ENCODE data around the gene GAD1. TPM values are rescaled to one million over a fixed set of nuclear protein-coding genes. Genes with fewer than 3 reads are reported as not detected.
A peak's percentile ranks its signal among the peaks of the same experiment; 100 is the strongest.

The GAD1 gene
- 0.27 and 0.43 TPM in 2 replicates for total RNA-seq
- long read RNA-seq: 0 reads

GRCh38 chr2:170816504-170817092 lies at the start of gene GAD1:
Gene GAD1, plus strand, starts transcription at chr2:170816887. Its CDS starts 1,705 bp downstream, at chr2:170818592.
- Mint-ChIP-seq H3K9me3 (ENCODE audit: low read depth) (no peaks in the 10 kb centered on the region), H3K4me1 (ENCODE audit: low read depth) (peaks cover 27% of the 10 kb centered on the region), H3K27me3 (peaks cover 89% of the 10 kb centered on the region), H3K36me3 (ENCODE audit: insufficient read depth) (no peaks in the 10 kb centered on the region), H3K4me3 (ENCODE audit: low read depth) (peak within 1 kb of the TSS; percentile 66), H3K27ac (peak within 1 kb of the TSS; percentile 67)
- peak; percentile 47 for DNase-seq (ENCODE audit: low spot score, unreplicated experiment)
- TF ChIP-seq, protein P1, sequence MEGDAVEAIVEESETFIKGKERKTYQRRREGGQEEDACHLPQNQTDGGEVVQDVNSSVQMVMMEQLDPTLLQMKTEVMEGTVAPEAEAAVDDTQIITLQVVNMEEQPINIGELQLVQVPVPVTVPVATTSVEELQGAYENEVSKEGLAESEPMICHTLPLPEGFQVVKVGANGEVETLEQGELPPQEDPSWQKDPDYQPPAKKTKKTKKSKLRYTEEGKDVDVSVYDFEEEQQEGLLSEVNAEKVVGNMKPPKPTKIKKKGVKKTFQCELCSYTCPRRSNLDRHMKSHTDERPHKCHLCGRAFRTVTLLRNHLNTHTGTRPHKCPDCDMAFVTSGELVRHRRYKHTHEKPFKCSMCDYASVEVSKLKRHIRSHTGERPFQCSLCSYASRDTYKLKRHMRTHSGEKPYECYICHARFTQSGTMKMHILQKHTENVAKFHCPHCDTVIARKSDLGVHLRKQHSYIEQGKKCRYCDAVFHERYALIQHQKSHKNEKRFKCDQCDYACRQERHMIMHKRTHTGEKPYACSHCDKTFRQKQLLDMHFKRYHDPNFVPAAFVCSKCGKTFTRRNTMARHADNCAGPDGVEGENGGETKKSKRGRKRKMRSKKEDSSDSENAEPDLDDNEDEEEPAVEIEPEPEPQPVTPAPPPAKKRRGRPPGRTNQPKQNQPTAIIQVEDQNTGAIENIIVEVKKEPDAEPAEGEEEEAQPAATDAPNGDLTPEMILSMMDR (IDR thresholded peaks at IDR 0.05; ENCODE audit: unreplicated experiment): no peak

GRCh38 chr2:170770008-170770605 lies 46.6 kb upstream of the GAD1 start, which contains the start of gene ERICH2:
Gene ERICH2, plus strand, starts transcription at chr2:170770378. Its CDS starts 304 bp downstream, at chr2:170770682.
- H3K4me3 Mint-ChIP-seq (ENCODE audit: low read depth): peak within 1 kb of the TSS; percentile 86
- peak within 1 kb of the TSS; percentile 95 for H3K27ac Mint-ChIP-seq
- H3K27me3 Mint-ChIP-seq: peaks cover 8% of the 10 kb centered on the region
- DNase-seq (ENCODE audit: low spot score, unreplicated experiment): peak; percentile 30
- H3K36me3 Mint-ChIP-seq (ENCODE audit: insufficient read depth): no peaks in the 10 kb centered on the region
- H3K4me1 Mint-ChIP-seq (ENCODE audit: low read depth): peaks cover 17% of the 10 kb centered on the region
- TF ChIP-seq, protein P1 (IDR thresholded peaks at IDR 0.05; ENCODE audit: unreplicated experiment): peak; percentile 5
- no peaks in the 10 kb centered on the region for H3K9me3 Mint-ChIP-seq (ENCODE audit: low read depth)

- Mint-ChIP-seq H3K4me1 (ENCODE audit: low read depth) (peaks cover 15% of the 10 kb centered on the region), H3K9me3 (ENCODE audit: low read depth) (no peaks in the 10 kb centered on the region), H3K27ac (peak overlapping the region; percentile 95), H3K36me3 (ENCODE audit: insufficient read depth) (no peaks in the 10 kb centered on the region), H3K4me3 (ENCODE audit: low read depth) (peak overlapping the region; percentile 86), H3K27me3 (peaks cover 8% of the 10 kb centered on the region)
- TF ChIP-seq, protein P1 (IDR thresholded peaks at IDR 0.05; ENCODE audit: unreplicated experiment): no peak
- DNase-seq (ENCODE audit: low spot score, unreplicated experiment): peak; percentile 65
Observed at GRCh38 chr2:170770606-170771420, 45.9 kb upstream of the GAD1 start.

DNA sequence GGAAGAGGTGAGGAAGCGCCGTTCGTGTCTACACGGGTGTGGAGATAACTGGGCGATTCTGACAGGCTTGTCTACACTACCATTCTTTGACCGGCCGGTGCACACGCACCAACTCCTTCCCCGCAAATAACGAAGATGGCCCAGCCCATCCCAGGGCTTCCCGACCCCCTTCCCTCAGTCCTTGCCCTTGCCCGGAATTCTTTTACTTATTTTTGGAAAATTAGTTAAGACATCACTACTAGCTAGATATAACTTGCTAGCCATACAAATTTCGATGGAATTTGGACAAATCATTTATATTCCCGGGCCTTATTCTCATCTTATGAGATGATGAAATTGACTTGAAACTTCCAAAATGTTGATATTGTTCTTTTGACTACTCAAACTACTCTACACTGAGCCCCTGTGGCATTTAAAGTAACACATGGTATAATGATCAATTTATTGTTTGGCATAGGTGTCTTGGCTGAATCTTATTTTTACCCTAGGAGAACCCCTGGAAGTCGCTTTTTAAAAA lies 45.2 kb upstream of the GAD1 start:
- Mint-ChIP-seq H3K36me3 (ENCODE audit: insufficient read depth) (no peaks in the 10 kb centered on the region), H3K9me3 (ENCODE audit: low read depth) (no peaks in the 10 kb centered on the region), H3K4me3 (ENCODE audit: low read depth) (peak overlapping the region; percentile 80), H3K4me1 (ENCODE audit: low read depth) (peaks cover 14% of the 10 kb centered on the region), H3K27ac (peak overlapping the region; percentile 65), H3K27me3 (peaks cover 8% of the 10 kb centered on the region)
- TF ChIP-seq, protein P1 (IDR thresholded peaks at IDR 0.05; ENCODE audit: unreplicated experiment): no peak
- no peak for DNase-seq (ENCODE audit: low spot score, unreplicated experiment)

DNA sequence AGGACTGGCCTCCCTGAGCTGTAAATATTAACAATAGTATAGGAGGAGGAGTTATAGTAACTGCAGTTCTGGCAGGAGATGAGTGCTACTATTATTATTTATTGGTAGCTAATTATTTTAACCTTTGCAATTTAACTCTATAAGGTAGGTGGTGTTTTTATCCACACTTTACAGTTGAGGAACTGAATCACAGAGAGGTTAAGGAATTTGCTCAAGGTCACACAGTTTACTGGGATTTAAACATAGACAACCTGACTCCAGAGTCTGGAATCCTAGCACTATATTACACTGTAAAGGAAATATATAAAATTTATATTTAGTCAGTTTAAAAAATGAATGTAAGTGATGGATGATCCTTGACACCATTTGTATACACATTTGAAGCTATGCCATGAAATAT lies 44.4 kb upstream of the GAD1 start:
- no peak for DNase-seq (ENCODE audit: low spot score, unreplicated experiment)
- TF ChIP-seq, protein P1 (IDR thresholded peaks at IDR 0.05; ENCODE audit: unreplicated experiment): no peak
- peaks cover 10% of the 10 kb centered on the region for H3K4me1 Mint-ChIP-seq (ENCODE audit: low read depth)
- H3K9me3 Mint-ChIP-seq (ENCODE audit: low read depth): no peaks in the 10 kb centered on the region
- peaks cover 8% of the 10 kb centered on the region for H3K27me3 Mint-ChIP-seq
- H3K36me3 Mint-ChIP-seq (ENCODE audit: insufficient read depth): no peaks in the 10 kb centered on the region
- peak overlapping the region; percentile 80 for H3K4me3 Mint-ChIP-seq (ENCODE audit: low read depth)
- H3K27ac Mint-ChIP-seq: no peak overlapping the region

Measured in progenitor cell of endocrine pancreas (in vitro differentiated cells).